HG02678 (cell line): ENCODE measurements around the gene TBPL2.

ENCODE experiments used
- ATAC-seq: cut with Tn5 transposase; IDR thresholded peaks from one replicate; pipeline ENCODE4 v1.9.1; 2021; ENCODE audit warnings: mild to moderate bottlenecking, moderate library complexity; ENCODE audit not compliant: unreplicated experiment

TBPL2 gene

GRCh38 chr14:55372825-55373224 lies 67.6 kb downstream of the TBPL2 start:
- ATAC-seq = no peak

DNA sequence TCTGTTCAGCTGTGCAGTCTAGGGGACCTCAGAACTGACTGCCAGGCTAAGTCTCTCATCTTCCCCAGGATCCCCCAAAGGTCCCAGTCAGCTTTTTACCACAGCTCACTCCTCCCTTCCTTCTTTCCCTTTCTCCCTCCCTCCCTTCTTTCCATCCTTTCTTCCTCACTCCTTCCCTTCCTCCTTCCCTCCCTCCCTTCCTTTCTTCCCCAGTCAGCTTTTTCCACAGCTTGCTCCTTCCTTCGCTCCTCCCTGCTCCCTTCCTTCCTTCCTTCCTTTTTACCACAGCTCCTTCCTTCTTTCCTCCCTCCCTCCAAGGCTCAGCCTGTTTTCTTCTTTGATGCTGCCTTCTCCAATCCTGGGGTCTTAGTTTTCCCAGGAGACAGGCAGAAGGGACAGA lies 68.0 kb downstream of the TBPL2 start:
- no peak for ATAC-seq

- no peak for ATAC-seq
These were observed 69.4 kb downstream of the TBPL2 start for GRCh38 chr14:55370883-55371455.

GRCh38 chr14:55366271-55366670 lies 74.1 kb downstream of the TBPL2 start:
- no peak for ATAC-seq
